ENCODE results near the gene ATP6V0A4.
"Not testable (repeated sequence)": the region's sequence is repeated elsewhere in the genome, so short reads cannot be mapped to it uniquely, and the experiment has no call there.

ATP6V0A4 gene

GRCh38 chr7:138814816-138815332 is 16.9 kb upstream of the ATP6V0A4 start:
- ATAC-seq, result no peak
- TF ChIP-seq ZNF70 (CRISPR knock-in tag; IDR thresholded peaks at IDR 0.05) (no peak), ISL1 (CRISPR knock-in tag; IDR thresholded peaks at IDR 0.05) (no peak), SNAI2 (CRISPR knock-in tag; IDR thresholded peaks at IDR 0.05) (no peak), ZNF8 (CRISPR knock-in tag; IDR thresholded peaks at IDR 0.05) (no peak), TOX (CRISPR knock-in tag; IDR thresholded peaks at IDR 0.05; ENCODE audit: borderline replicate concordance) (no peak), CSDC2 (CRISPR knock-in tag; IDR thresholded peaks at IDR 0.05) (no peak), TCF4 (CRISPR knock-in tag; IDR thresholded peaks at IDR 0.05; ENCODE audit: borderline replicate concordance) (no peak), RARB (CRISPR knock-in tag; IDR thresholded peaks at IDR 0.05) (no peak), CREB5 (CRISPR knock-in tag; IDR thresholded peaks at IDR 0.05; ENCODE audit: low read depth) (no peak), GLIS3 (CRISPR knock-in tag; IDR thresholded peaks at IDR 0.05) (no peak), ESRRG (CRISPR knock-in tag; IDR thresholded peaks at IDR 0.05) (no peak), OSR1 (CRISPR knock-in tag; IDR thresholded peaks at IDR 0.05) (no peak), PPARA (CRISPR knock-in tag; IDR thresholded peaks at IDR 0.05; ENCODE audit: borderline replicate concordance) (no peak), ZFP3 (CRISPR knock-in tag; IDR thresholded peaks at IDR 0.05) (no peak)
- TF ChIP-seq, protein P1, sequence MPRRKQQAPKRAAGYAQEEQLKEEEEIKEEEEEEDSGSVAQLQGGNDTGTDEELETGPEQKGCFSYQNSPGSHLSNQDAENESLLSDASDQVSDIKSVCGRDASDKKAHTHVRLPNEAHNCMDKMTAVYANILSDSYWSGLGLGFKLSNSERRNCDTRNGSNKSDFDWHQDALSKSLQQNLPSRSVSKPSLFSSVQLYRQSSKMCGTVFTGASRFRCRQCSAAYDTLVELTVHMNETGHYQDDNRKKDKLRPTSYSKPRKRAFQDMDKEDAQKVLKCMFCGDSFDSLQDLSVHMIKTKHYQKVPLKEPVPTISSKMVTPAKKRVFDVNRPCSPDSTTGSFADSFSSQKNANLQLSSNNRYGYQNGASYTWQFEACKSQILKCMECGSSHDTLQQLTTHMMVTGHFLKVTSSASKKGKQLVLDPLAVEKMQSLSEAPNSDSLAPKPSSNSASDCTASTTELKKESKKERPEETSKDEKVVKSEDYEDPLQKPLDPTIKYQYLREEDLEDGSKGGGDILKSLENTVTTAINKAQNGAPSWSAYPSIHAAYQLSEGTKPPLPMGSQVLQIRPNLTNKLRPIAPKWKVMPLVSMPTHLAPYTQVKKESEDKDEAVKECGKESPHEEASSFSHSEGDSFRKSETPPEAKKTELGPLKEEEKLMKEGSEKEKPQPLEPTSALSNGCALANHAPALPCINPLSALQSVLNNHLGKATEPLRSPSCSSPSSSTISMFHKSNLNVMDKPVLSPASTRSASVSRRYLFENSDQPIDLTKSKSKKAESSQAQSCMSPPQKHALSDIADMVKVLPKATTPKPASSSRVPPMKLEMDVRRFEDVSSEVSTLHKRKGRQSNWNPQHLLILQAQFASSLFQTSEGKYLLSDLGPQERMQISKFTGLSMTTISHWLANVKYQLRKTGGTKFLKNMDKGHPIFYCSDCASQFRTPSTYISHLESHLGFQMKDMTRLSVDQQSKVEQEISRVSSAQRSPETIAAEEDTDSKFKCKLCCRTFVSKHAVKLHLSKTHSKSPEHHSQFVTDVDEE (CRISPR knock-in tag; IDR thresholded peaks at IDR 0.05), result no peak
- TF ChIP-seq, protein P2, sequence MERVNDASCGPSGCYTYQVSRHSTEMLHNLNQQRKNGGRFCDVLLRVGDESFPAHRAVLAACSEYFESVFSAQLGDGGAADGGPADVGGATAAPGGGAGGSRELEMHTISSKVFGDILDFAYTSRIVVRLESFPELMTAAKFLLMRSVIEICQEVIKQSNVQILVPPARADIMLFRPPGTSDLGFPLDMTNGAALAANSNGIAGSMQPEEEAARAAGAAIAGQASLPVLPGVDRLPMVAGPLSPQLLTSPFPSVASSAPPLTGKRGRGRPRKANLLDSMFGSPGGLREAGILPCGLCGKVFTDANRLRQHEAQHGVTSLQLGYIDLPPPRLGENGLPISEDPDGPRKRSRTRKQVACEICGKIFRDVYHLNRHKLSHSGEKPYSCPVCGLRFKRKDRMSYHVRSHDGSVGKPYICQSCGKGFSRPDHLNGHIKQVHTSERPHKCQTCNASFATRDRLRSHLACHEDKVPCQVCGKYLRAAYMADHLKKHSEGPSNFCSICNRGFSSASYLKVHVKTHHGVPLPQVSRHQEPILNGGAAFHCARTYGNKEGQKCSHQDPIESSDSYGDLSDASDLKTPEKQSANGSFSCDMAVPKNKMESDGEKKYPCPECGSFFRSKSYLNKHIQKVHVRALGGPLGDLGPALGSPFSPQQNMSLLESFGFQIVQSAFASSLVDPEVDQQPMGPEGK (CRISPR knock-in tag; IDR thresholded peaks at IDR 0.05; ENCODE audit: borderline replicate concordance), result no peak

- no peak for ATAC-seq
- no peak for TF ChIP-seq SNAI2 (CRISPR knock-in tag; IDR thresholded peaks at IDR 0.05)
- TF ChIP-seq OSR1 (CRISPR knock-in tag; IDR thresholded peaks at IDR 0.05), result no peak
These were observed 15.9 kb upstream of the ATP6V0A4 start for GRCh38 chr7:138813945-138814344.

DNA sequence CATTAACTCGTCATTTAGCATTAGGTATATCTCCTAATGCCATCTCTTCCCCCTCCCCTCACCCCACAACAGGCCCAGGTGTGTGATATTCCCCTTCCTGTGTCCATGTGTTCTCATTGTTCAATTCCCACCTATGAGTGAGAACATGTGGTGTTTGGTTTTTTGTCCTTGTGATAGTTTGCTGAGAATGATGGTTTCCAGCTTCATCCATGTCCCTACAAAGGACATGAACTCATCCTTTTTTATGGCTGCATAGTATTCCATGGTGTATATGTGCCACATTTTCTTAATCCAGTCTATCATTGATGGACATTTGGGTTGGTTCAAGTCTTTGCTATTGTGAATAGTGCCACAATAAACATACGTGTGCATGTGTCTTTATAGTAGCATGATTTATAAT is 13.3 kb upstream of the ATP6V0A4 start:
- not testable (repeated sequence) for ATAC-seq

DNA sequence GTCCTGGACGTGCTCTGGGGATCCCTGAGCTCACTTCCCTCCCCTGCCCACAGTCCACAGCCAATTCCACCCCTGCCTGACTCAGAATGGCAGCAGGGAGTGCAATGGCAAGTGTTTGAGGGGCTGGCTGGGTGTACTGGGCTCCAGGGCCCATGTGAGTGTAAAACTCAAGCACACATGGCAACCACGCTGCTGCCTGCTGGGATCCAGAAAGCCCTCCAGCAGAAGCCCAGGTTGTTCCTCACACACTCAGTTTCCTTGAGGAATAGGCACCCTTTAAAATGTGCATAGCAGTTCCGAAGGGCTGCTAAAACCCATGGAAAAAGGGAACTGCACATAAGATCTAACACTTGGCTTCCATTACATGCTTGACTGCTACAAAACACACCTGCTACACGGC is 11.3 kb upstream of the ATP6V0A4 start:
- no peak for ATAC-seq
- no peak for TF ChIP-seq ESRRG (CRISPR knock-in tag; IDR thresholded peaks at IDR 0.05)

- ATAC-seq, result no peak
These were observed 6.6 kb upstream of the ATP6V0A4 start for GRCh38 chr7:138804618-138805017.

More at GRCh38 chr7:138804618-138805017, 6.6 kb upstream of the ATP6V0A4 start:
- TF ChIP-seq ZNF70 (CRISPR knock-in tag; IDR thresholded peaks at IDR 0.05) (no peak), TOX (CRISPR knock-in tag; IDR thresholded peaks at IDR 0.05; ENCODE audit: borderline replicate concordance) (no peak), ZFP30 (CRISPR knock-in tag; IDR thresholded peaks at IDR 0.05) (no peak), ZC3H10 (CRISPR knock-in tag; IDR thresholded peaks at IDR 0.05) (no peak), OSR1 (CRISPR knock-in tag; IDR thresholded peaks at IDR 0.05) (no peak), TCF4 (CRISPR knock-in tag; IDR thresholded peaks at IDR 0.05; ENCODE audit: borderline replicate concordance) (no peak), ZNF565 (CRISPR knock-in tag; conservative IDR thresholded peaks at IDR 0.05; ENCODE audit: low read depth) (no peak), BACH2 (CRISPR knock-in tag; IDR thresholded peaks at IDR 0.05; ENCODE audit: borderline replicate concordance) (no peak), ZNF8 (CRISPR knock-in tag; IDR thresholded peaks at IDR 0.05) (no peak), CSDC2 (CRISPR knock-in tag; IDR thresholded peaks at IDR 0.05) (no peak), CREB5 (CRISPR knock-in tag; IDR thresholded peaks at IDR 0.05; ENCODE audit: low read depth) (no peak)
- TF ChIP-seq, protein P2 (CRISPR knock-in tag; IDR thresholded peaks at IDR 0.05; ENCODE audit: borderline replicate concordance), result no peak

Measured in SK-N-SH treated with all-trans-retinoic acid at 6 μM for 48 hours (cell line).